Right lobe of liver (tissue), 6 donors: Measurements from ENCODE around the gene CRTC2. TPM values are rescaled to one million over a fixed set of nuclear protein-coding genes. Genes with fewer than 3 reads are reported as not detected.

Experiments
- ATAC-seq, 4 donors: fragments of 200-7000 bp; cut with Tn5 transposase; one replicate each; pipeline ENCODE4 v1.9.1; 2020; ENCODE audit warnings: mild to moderate bottlenecking in 4 of 4, moderate library complexity in 4 of 4
- DNase-seq, 3 donors: peaks; one replicate each; pipeline ENCODE4 v3.0.0-alpha.2; 2020
- H3K27ac ChIP-seq, 3 donors: fragments of 200-600 bp; one replicate each; pipeline ENCODE4 v1.8.0; 2022
- H3K27me3 ChIP-seq, 2 donors: fragments of 200-600 bp; one replicate each; pipeline ENCODE4 v1.8.0; 2022
- H3K36me3 ChIP-seq, 4 donors: fragments of 200-600 bp; sonication (generic) in 1 of 4; one replicate each; pipeline versions ENCODE4 v1.5.1 to v1.8.0; 2017 to 2022; ENCODE audit warnings: control low read depth in 1 of 4
- H3K4me1 ChIP-seq, 4 donors: fragments of 200-600 bp; sonication (generic) in 1 of 4; one replicate each; pipeline versions ENCODE4 v1.5.1 to v1.8.0; 2017 to 2022; ENCODE audit warnings: control low read depth in 1 of 4
- H3K4me3 ChIP-seq, 3 donors: fragments of 200-600 bp; one replicate each; pipeline ENCODE4 v1.8.0; 2022
- H3K9me3 ChIP-seq, 4 donors: fragments of 200-600 bp; sonication (generic) in 1 of 4; one replicate each; pipeline versions ENCODE4 v1.5.1 to v1.8.0; 2017 to 2022; ENCODE audit warnings: control low read depth in 1 of 4
- POLR2A ChIP-seq: fragments of 450-650 bp; IDR thresholded peaks from one replicate; pipeline ENCODE4 v1.6.1; 2017; ENCODE audit warnings: antibody characterized with exemption, mild to moderate bottlenecking
- WGBS: methylation state at CpG from one replicate; pipeline ENCODE4 v1.1.6; 2018; ENCODE audit warnings: low coverage, low lambda C conversion rate; ENCODE audit not compliant: insufficient coverage; ENCODE audit errors: missing lambda C conversion rate; 5-methylcytosine and 5-hydroxymethylcytosine counted together
- intact Hi-C, 2 donors: fragments of 100-400 bp; cut with DNase I; formaldehyde crosslinking; loops; one replicate each; pipeline versions ENCODE4 v1.11.2 to v1.14.1; 2022
- total RNA-seq, 6 experiments: library from RNA; depleted of rRNA in 2 of 6; stranded (reverse); fragments of >200 nt in 2 of 6; fragmentation: NEBNext Ultra II Directional in 3 of 6; extraction: Animal tissue kit (Norgen Biotek cat#: 25700) in 3 of 6; gene quantifications; one replicate each; pipeline versions ENCODE4 v1.1.0 to v1.2.4, GENCODE V29; 2016 to 2023
- TF ChIP-seq, protein P1 (sequence below), 4 donors: fragments of 200-600 bp in 3 of 4; fragments of 450-650 bp in 1 of 4; IDR thresholded peaks; one replicate each; pipeline versions ENCODE4 v1.5.1 to v1.8.0; 2016 to 2022; ENCODE audit warnings: antibody characterized with exemption in 4 of 4, mild to moderate bottlenecking in 2 of 4
- donor health status: DM: no; HTN: yes; CAD: no.
- donor health status: DM: no; HTN: no; CAD: no.
- donor health status: DM: no; HTN: no; CAD: no.
- donor health status: DM: no; HTN: yes; CAD: no.
- donor health status: DM: no; HTN: yes; CAD: no.

CRTC2 gene
- total RNA-seq, 6 experiments from 2014 or later, result 4.8 to 19.5 (median 18.3) TPM

DNA sequence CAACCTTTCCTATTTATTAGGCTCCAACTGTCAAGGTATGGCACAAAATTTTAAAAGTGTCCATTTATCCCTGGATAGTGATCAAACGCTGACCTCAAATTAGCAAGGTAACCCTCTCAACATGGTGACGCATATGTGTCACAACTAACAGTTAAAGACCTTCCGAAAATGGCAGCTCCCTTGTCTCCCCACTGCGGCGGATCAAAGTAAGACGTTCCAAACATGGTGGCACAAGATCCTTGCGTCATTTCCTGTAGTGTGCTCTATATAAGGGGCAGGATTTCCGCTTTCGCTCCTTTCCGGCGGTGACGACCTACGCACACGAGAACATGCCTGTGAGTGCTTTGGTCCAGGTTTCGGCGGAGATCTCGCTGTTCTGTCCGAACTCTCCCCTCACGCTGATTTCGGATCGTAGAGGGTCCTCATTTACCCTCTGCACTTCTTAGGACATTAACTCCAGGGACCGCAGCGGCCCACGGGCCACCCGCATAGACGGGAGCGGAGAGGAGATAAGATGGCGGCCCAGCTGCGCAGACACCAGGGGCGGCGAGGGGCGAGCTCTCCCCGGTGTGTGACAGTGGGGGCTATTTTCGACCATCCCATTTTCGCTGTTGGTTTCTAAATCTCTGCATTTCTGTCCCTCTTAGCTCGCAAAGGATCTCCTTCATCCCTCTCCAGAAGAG, 32.2 kb upstream of the CRTC2 start, which contains the start of gene RPS27:
Gene RPS27 (plus strand): TSS at position 295 of the 683 bp plus-strand sequence. CDS start 35 bp downstream, at position 330.
- H3K4me3 ChIP-seq, result peak within 1 kb of the TSS; percentile 79 to 83 (median 81)
- H3K4me1 ChIP-seq, result peaks cover 0 to 16% (median 7%) of the 10 kb centered on the region in 4 donors
- TF ChIP-seq POLR2A, result peak; percentile 98
- TF ChIP-seq, protein P1, sequence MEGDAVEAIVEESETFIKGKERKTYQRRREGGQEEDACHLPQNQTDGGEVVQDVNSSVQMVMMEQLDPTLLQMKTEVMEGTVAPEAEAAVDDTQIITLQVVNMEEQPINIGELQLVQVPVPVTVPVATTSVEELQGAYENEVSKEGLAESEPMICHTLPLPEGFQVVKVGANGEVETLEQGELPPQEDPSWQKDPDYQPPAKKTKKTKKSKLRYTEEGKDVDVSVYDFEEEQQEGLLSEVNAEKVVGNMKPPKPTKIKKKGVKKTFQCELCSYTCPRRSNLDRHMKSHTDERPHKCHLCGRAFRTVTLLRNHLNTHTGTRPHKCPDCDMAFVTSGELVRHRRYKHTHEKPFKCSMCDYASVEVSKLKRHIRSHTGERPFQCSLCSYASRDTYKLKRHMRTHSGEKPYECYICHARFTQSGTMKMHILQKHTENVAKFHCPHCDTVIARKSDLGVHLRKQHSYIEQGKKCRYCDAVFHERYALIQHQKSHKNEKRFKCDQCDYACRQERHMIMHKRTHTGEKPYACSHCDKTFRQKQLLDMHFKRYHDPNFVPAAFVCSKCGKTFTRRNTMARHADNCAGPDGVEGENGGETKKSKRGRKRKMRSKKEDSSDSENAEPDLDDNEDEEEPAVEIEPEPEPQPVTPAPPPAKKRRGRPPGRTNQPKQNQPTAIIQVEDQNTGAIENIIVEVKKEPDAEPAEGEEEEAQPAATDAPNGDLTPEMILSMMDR (IDR thresholded peaks at IDR 0.05), result no peak
- peaks cover 0 to 30% (median 14%) of the 10 kb centered on the region in 4 donors for H3K36me3 ChIP-seq
- DNase-seq (peak; percentile 78 to 94 (median 88)), ATAC-seq (peak; percentile 63 to 72 (median 70))
- intact Hi-C loops, result no loop called here
- 1% methylated on average over 19 of the region's 36 CpGs for WGBS
- no peaks in the 10 kb centered on the region for H3K27me3 ChIP-seq
- peaks cover 0 to 2% (median 0%) of the 10 kb centered on the region in 4 donors for H3K9me3 ChIP-seq
- peak within 1 kb of the TSS; percentile 93 to 97 (median 95) for H3K27ac ChIP-seq

DNA sequence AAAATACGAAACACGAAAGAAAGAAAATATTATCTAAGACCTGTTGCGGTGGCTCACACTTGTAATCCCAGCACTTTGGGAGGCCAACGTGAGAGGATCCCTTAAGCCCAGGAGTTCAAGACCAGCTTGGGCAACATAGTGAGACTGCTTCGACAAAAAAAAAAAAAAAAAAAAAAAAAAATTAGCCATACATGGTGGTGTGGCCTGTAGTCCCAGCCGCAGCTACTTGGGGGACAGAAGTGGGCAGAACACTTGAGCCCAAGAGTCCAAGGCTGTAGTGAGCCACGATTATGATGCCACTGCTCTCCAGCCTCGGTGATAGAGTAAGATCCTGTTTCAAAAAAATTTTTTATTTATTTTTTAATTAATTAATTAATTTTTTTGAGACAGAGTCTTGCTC, 29.2 kb upstream of the CRTC2 start:
- intact Hi-C loops, result loop anchor here (5.0 to 10.0 kb wide), 2 partner anchors 190 to 313 kb away; partner anchors contain the start of genes ILF2 (in 1 of the 2) and NPR1 (in 1 of the 2)
- no peak for ATAC-seq
- Histone ChIP-seq H3K4me1 (peaks cover 0 to 28% (median 12%) of the 10 kb centered on the region in 4 donors), H3K36me3 (peaks cover 0 to 17% (median 6%) of the 10 kb centered on the region in 4 donors), H3K4me3 (no peak overlapping the region), H3K27me3 (no peaks in the 10 kb centered on the region), H3K27ac (no peak overlapping the region), H3K9me3 (no peaks in the 10 kb centered on the region)
- TF ChIP-seq POLR2A, result no peak
- 90% methylated on average over 8 of the region's 8 CpGs for WGBS
- DNase-seq, result no peak

DNA sequence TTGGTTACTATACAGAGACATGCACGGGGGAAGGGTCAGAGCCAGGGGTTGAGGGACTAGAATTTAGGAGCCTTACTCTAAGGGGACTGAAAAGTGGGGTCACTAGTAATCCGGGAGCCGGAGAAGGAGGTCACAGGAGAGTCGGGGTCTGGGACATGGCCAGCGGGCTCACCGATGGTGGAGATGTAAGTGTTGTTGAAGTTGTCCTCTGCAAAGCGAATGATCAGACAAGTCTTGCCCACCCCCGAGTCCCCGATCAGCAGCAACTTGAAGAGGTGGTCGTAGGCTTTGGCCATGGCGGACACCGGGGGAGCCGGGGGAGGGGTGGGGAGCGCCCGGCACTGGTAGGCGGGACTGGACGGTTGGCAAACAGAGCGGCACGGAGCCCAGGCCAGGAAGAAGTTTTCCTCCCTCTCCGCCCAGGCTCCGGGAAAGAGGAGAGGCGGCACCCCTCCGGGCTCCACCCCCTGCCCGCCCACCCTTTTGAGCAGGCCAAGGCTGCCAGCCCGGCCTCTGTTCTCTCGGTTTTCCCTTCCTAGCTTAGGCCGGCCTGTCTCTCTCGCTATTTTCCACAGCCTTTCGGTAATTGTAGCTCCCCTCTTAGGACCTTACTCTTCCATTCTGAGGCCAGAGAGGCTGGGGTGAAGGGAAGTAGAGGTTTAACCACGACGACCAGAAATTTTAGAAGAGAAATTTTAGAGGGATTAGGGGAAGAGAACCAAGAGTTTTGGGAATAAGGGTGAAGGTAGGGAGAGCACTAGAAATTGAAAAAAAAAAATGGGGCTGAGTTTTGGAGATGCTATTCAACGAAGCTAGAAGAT, 27.7 kb upstream of the CRTC2 start, which contains the start of gene RAB13:
Gene RAB13 (minus strand): TSS at position 399 of the 821 bp plus-strand sequence. CDS start 103 bp downstream, at position 296.
- WGBS, result 3% methylated on average over 12 of the region's 32 CpGs
- TF ChIP-seq, protein P1 (IDR thresholded peaks at IDR 0.05), result no peak
- peak; percentile 30 for TF ChIP-seq POLR2A
- ATAC-seq (peak; percentile 83 to 94 (median 86)), DNase-seq (peak; percentile 91 to 93 (median 92))
- peaks cover 0 to 12% (median 0%) of the 10 kb centered on the region in 4 donors for H3K36me3 ChIP-seq
- peak within 1 kb of the TSS; percentile 58 to 83 (median 75) for H3K27ac ChIP-seq
- H3K9me3 ChIP-seq, result no peaks in the 10 kb centered on the region
- H3K27me3 ChIP-seq, result no peaks in the 10 kb centered on the region
- H3K4me3 ChIP-seq, result peak within 1 kb of the TSS; percentile 52 to 76 (median 70)
- intact Hi-C loops, result loop anchor here (5.0 to 10.0 kb wide), 2 partner anchors 189 to 311 kb away; partner anchors contain the start of genes ILF2 (in 1 of the 2) and NPR1 (in 1 of the 2)
- peaks cover 0 to 16% (median 5%) of the 10 kb centered on the region in 4 donors for H3K4me1 ChIP-seq

DNA sequence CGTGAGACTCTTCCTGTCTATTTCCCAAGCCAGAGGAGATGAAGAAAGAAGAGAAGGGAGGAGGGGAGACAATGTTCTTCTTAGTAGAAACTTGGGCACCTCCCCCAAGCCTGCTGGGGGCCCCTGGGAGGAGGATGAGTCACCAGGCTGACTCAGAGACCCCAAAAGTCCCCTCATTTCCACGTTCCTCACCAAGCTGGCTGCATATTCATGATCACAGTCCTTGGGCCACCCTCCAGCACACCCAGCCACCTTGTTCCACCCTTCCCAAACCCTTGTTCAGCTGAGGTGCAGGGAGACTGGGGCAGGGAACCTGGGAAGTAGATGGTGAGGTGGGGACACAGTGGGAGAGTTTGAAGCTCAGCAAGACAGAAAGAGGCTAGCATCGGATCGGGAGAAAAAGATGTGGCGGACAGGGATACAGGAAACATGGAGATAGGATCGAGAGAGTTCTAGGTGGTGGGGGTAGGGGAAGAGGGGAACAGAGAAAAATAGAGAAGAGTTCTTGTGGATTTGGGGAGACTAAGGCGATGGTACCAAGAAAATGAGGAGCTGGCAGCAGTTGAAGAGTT, 27.0 kb upstream of the CRTC2 start:
- H3K27me3 ChIP-seq, result no peaks in the 10 kb centered on the region
- DNase-seq (no peak), ATAC-seq (peak in 2 of 4 donors; percentile 0 to 4)
- WGBS, result 8% methylated on average over 7 of the region's 7 CpGs
- H3K27ac ChIP-seq, result peak overlapping the region; percentile 58 to 83 (median 75)
- TF ChIP-seq POLR2A, result no peak
- TF ChIP-seq, protein P1 (IDR thresholded peaks at IDR 0.05), result no peak
- H3K9me3 ChIP-seq, result no peaks in the 10 kb centered on the region
- H3K36me3 ChIP-seq, result peaks cover 0 to 12% (median 0%) of the 10 kb centered on the region in 4 donors
- H3K4me3 ChIP-seq, result peak overlapping the region; percentile 52 to 76 (median 70)
- intact Hi-C loops, result loop anchor here (5.0 to 10.0 kb wide), 2 partner anchors 188 to 311 kb away; partner anchors contain the start of genes ILF2 (in 1 of the 2) and NPR1 (in 1 of the 2)
- peaks cover 0 to 16% (median 5%) of the 10 kb centered on the region in 4 donors for H3K4me1 ChIP-seq
